Uterus (tissue), 2 donors: ENCODE data around the gene ABCA13.

Source experiments
- CTCF ChIP-seq, 4 experiments: fragments of 200-600 bp in 2 of 4; fragments of 450-650 bp in 2 of 4; sonication (generic) in 2 of 4; IDR thresholded peaks; one replicate each; pipeline ENCODE4 v1.5.1; 2016 to 2019; ENCODE audit warnings: antibody characterized with exemption in 4 of 4, mild to moderate bottlenecking in 2 of 4, moderate library complexity in 1 of 4
- POLR2A ChIP-seq, 2 donors: fragments of 450-650 bp; IDR thresholded peaks; one replicate each; pipeline ENCODE4 v1.6.1; 2016; ENCODE audit warnings: antibody characterized with exemption in 2 of 2, mild to moderate bottlenecking in 1 of 2, moderate library complexity in 1 of 2

- TF ChIP-seq CTCF (IDR thresholded peaks at IDR 0.05) (no peak), POLR2A (IDR thresholded peaks at IDR 0.05) (no peak)
Measured at GRCh38 chr7:48402721-48403120, 231.5 kb downstream of the ABCA13 start.
